HepG2 (cell line): Measurements from ENCODE around the gene IFT122. TPM values are rescaled to one million over a fixed set of nuclear protein-coding genes. Genes with fewer than 3 reads are reported as not detected.

ENCODE experiments used
- KLF9 ChIP-seq: IDR thresholded peaks from 2 replicates; pipeline ENCODE4 v1.6.1; 2016; ENCODE audit warnings: low read depth
- TEAD3 ChIP-seq: optimal IDR thresholded peaks from 2 replicates; pipeline ENCODE3; 2016; ENCODE audit warnings: borderline replicate concordance
- ZBTB21 ChIP-seq: sonication (generic); formaldehyde crosslinking; IDR thresholded peaks from 2 replicates; pipeline ENCODE4 v1.4.0; 2020; ENCODE audit warnings: missing genetic modification reagents
- polyA plus RNA-seq, 8 experiments: library from polyadenylated mRNA; depleted of rRNA in 3 of 8; stranded (reverse) in 7 of 8; unstranded in 1 of 8; fragments of >200 nt; fragmentation: Illumina TruSeq in 4 of 8; extraction: Trizol in 4 of 8; gene quantifications; 2 replicates each; pipeline versions ENCODE4 v1.2.1 to v1.2.3, GENCODE V29; 2011 to 2016; ENCODE audit warnings: low read depth in 4 of 8, missing spikeins in 1 of 8, mixed read lengths in 1 of 8; ENCODE audit not compliant: insufficient read depth in 1 of 8
- total RNA-seq, 5 experiments: library from RNA; depleted of rRNA; stranded (reverse); fragments of >200 nt; fragmentation: Illumina TruSeq; extraction: Trizol; gene quantifications; 2 replicates each; pipeline ENCODE4 v1.2.3, GENCODE V29; 2016; ENCODE audit warnings: low read depth in 1 of 5
- TF ChIP-seq, protein P1 (sequence below): sonication (generic); formaldehyde crosslinking; IDR thresholded peaks from 2 replicates; pipeline ENCODE4 v1.8.0; 2022; ENCODE audit warnings: mild to moderate bottlenecking, missing genetic modification reagents
- TF ChIP-seq, protein P2 (sequence below): sonication (generic); formaldehyde crosslinking; IDR thresholded peaks from 2 replicates; pipeline ENCODE4 v1.5.0; 2020; ENCODE audit warnings: missing genetic modification reagents
- TF ChIP-seq, protein P3 (sequence below): fragments of 450-650 bp; IDR thresholded peaks from 2 replicates; pipeline ENCODE4 v1.6.1; 2017
- TF ChIP-seq, protein P4 (sequence below): sonication (generic); formaldehyde crosslinking; IDR thresholded peaks from 2 replicates; pipeline ENCODE4 v1.4.0; 2020; ENCODE audit warnings: mild to moderate bottlenecking, missing genetic modification reagents
- TF ChIP-seq, protein P5 (sequence below), 2 experiments: fragments of 450-650 bp in 1 of 2; sonication (generic) in 1 of 2; formaldehyde crosslinking; IDR thresholded peaks; 2 replicates each; pipeline versions ENCODE4 v1.5.0 to v1.8.0; 2020 to 2022; ENCODE audit warnings: mild to moderate bottlenecking in 1 of 2, missing genetic modification reagents in 1 of 2
- TF ChIP-seq, protein P6 (sequence below): sonication (generic); formaldehyde crosslinking; IDR thresholded peaks from 2 replicates; pipeline ENCODE4 v1.5.0; 2020; ENCODE audit warnings: mild to moderate bottlenecking, missing genetic modification reagents, borderline replicate concordance

The IFT122 gene
- total and polyA plus RNA-seq, 2 of the 13 experiments (the other 11 are each of a cell fraction or from before 2014, with no cell fraction given) = 10.1 to 10.3 TPM

DNA sequence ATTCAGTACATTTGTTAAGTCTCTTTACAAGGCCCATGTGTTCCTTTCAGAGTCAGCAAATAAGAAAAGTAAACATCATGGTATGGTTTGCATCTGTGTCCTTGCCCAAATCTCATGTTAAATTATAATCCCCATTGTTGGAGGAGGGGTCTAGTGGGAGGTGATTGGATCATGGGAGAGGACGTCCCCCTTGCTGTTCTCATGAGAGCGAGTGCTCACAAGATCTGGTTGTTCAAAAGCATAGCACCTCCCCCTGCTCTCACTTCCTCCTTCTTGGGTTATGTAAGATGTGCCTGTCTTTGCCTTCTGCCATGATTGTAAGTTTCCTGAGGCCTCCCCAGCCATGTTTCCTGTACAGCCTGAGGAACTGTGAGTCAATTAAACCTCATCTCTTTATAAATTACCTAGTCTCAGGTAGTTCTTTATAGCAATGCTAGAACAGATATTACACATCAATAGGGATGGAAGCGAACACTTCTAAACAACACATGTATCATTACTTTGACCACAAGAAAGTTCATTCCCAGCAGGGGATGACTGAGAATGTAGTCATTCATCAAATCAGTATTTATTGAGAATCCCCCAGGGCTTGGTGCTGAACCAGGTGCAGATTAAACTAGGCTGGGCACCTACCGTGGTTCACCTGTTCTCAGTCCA, 15.7 kb upstream of the IFT122 start (continued):
- TF ChIP-seq, protein P1, sequence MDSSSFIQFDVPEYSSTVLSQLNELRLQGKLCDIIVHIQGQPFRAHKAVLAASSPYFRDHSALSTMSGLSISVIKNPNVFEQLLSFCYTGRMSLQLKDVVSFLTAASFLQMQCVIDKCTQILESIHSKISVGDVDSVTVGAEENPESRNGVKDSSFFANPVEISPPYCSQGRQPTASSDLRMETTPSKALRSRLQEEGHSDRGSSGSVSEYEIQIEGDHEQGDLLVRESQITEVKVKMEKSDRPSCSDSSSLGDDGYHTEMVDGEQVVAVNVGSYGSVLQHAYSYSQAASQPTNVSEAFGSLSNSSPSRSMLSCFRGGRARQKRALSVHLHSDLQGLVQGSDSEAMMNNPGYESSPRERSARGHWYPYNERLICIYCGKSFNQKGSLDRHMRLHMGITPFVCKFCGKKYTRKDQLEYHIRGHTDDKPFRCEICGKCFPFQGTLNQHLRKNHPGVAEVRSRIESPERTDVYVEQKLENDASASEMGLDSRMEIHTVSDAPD (CRISPR knock-in tag) = no peak
- TF ChIP-seq, protein P2, sequence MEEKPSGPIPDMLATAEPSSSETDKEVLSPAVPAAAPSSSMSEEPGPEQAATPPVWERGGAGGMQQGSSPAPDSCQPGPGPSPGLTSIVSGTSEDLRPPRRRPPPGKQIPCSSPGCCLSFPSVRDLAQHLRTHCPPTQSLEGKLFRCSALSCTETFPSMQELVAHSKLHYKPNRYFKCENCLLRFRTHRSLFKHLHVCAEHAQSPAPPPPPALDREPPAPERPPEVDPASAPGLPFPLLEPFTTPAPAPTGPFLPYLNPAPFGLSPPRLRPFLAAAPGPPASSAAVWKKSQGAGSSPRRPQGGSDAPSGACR = no peak
- TF ChIP-seq, protein P3, sequence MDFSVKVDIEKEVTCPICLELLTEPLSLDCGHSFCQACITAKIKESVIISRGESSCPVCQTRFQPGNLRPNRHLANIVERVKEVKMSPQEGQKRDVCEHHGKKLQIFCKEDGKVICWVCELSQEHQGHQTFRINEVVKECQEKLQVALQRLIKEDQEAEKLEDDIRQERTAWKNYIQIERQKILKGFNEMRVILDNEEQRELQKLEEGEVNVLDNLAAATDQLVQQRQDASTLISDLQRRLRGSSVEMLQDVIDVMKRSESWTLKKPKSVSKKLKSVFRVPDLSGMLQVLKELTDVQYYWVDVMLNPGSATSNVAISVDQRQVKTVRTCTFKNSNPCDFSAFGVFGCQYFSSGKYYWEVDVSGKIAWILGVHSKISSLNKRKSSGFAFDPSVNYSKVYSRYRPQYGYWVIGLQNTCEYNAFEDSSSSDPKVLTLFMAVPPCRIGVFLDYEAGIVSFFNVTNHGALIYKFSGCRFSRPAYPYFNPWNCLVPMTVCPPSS = no peak
- TF ChIP-seq ZBTB21 (CRISPR knock-in tag) = no peak
- TF ChIP-seq KLF9 (CRISPR knock-in tag) = no peak
- TF ChIP-seq, protein P4, sequence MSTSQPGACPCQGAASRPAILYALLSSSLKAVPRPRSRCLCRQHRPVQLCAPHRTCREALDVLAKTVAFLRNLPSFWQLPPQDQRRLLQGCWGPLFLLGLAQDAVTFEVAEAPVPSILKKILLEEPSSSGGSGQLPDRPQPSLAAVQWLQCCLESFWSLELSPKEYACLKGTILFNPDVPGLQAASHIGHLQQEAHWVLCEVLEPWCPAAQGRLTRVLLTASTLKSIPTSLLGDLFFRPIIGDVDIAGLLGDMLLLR = no peak
- TF ChIP-seq, protein P5, sequence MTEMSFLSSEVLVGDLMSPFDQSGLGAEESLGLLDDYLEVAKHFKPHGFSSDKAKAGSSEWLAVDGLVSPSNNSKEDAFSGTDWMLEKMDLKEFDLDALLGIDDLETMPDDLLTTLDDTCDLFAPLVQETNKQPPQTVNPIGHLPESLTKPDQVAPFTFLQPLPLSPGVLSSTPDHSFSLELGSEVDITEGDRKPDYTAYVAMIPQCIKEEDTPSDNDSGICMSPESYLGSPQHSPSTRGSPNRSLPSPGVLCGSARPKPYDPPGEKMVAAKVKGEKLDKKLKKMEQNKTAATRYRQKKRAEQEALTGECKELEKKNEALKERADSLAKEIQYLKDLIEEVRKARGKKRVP (CRISPR knock-in tag; IDR thresholded peaks at IDR 0.05) = no peak
- TF ChIP-seq TEAD3 (CRISPR knock-in tag) = no peak
- TF ChIP-seq, protein P6, sequence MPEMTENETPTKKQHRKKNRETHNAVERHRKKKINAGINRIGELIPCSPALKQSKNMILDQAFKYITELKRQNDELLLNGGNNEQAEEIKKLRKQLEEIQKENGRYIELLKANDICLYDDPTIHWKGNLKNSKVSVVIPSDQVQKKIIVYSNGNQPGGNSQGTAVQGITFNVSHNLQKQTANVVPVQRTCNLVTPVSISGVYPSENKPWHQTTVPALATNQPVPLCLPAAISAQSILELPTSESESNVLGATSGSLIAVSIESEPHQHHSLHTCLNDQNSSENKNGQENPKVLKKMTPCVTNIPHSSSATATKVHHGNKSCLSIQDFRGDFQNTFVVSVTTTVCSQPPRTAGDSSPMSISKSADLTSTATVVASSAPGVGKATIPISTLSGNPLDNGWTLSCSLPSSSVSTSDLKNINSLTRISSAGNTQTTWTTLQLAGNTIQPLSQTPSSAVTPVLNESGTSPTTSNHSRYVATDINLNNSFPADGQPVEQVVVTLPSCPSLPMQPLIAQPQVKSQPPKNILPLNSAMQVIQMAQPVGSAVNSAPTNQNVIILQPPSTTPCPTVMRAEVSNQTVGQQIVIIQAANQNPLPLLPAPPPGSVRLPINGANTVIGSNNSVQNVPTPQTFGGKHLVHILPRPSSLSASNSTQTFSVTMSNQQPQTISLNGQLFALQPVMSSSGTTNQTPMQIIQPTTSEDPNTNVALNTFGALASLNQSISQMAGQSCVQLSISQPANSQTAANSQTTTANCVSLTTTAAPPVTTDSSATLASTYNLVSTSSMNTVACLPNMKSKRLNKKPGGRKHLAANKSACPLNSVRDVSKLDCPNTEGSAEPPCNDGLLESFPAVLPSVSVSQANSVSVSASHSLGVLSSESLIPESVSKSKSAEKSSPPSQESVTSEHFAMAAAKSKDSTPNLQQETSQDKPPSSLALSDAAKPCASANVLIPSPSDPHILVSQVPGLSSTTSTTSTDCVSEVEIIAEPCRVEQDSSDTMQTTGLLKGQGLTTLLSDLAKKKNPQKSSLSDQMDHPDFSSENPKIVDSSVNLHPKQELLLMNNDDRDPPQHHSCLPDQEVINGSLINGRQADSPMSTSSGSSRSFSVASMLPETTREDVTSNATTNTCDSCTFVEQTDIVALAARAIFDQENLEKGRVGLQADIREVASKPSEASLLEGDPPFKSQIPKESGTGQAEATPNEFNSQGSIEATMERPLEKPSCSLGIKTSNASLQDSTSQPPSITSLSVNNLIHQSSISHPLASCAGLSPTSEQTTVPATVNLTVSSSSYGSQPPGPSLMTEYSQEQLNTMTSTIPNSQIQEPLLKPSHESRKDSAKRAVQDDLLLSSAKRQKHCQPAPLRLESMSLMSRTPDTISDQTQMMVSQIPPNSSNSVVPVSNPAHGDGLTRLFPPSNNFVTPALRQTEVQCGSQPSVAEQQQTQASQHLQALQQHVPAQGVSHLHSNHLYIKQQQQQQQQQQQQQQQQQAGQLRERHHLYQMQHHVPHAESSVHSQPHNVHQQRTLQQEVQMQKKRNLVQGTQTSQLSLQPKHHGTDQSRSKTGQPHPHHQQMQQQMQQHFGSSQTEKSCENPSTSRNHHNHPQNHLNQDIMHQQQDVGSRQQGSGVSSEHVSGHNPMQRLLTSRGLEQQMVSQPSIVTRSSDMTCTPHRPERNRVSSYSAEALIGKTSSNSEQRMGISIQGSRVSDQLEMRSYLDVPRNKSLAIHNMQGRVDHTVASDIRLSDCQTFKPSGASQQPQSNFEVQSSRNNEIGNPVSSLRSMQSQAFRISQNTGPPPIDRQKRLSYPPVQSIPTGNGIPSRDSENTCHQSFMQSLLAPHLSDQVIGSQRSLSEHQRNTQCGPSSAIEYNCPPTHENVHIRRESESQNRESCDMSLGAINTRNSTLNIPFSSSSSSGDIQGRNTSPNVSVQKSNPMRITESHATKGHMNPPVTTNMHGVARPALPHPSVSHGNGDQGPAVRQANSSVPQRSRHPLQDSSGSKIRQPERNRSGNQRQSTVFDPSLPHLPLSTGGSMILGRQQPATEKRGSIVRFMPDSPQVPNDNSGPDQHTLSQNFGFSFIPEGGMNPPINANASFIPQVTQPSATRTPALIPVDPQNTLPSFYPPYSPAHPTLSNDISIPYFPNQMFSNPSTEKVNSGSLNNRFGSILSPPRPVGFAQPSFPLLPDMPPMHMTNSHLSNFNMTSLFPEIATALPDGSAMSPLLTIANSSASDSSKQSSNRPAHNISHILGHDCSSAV = no peak
